ENCODE results near the gene DOCK3.
A peak's percentile ranks its signal among the peaks of the same experiment; 100 is the strongest.

- TF ChIP-seq CTCF (IDR thresholded peaks at IDR 0.05) = peak in 5 of 6 experiments; percentile 39 to 60 (median 54)
- TF ChIP-seq POLR2A (IDR thresholded peaks at IDR 0.05) = no peak
- TF ChIP-seq EP300 (IDR thresholded peaks at IDR 0.05) = no peak
- no peak for TF ChIP-seq POLR2AphosphoS5 (IDR thresholded peaks at IDR 0.05)
Measured at GRCh38 chr3:51099794-51100535, 425.2 kb downstream of the DOCK3 start.
